NCI-H2029 (cell line): Measurements from ENCODE around the gene INS.

Source experiments
- DNase-seq: peaks from one replicate; lab custom pipeline; 2025; lab: John Stamatoyannopoulos, UW

INS gene

DNA sequence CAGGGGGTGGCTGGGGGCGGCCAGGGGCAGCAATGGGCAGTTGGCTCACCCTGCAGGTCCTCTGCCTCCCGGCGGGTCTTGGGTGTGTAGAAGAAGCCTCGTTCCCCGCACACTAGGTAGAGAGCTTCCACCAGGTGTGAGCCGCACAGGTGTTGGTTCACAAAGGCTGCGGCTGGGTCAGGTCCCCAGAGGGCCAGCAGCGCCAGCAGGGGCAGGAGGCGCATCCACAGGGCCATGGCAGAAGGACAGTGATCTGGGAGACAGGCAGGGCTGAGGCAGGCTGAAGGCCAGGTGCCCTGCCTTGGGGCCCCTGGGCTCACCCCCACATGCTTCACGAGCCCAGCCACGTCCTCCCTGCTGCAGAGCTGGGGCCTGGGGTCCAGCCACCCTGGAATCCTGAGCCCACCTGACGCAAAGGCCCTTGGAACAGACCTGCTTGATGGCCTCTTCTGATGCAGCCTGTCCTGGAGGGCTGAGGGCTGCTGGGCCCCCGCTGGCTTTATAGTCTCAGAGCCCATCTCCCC is at the start of gene INS:
Gene INS, minus strand, starts transcription at position 474 of the 524 bp plus-strand sequence. Its CDS starts 238 bp downstream, at position 236.
- DNase-seq = no peak

DNA sequence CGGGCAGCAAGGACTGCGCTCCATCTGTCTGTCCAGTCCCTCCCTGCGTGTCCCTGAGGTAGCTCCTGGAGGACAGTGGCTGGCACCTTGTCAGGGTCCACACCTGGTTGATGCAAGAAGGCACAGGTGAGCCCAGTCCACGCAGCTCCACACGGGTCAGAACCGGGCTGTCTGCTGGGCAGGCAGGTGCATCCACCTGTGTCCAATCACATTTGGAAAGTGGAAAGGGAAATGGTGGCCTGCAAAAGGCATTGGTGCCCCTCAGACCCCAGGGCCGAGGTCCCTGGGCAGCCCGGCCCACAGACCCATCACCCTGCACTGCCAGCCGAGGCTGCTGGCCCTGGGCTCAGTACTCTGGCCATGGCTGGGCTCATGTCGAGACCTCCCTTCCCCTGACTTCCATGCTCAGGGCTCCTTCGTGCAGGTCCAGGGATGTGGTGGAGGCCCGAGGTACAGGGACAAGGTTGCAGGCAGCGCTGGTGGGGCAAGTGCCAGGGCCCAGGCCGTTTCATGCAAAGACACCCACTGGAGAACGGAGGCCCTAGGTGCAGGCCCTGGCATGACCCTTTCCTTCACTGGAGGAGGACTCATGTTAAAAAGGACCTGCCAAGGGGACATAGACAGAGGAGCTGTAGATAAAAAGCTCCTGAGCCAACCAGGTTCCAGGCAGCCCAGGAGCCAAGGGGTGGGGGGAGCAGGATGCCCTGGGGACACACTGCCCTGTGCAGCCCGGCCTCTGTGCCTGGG is 49.5 kb upstream of the INS start:
- DNase-seq = no peak

DNA sequence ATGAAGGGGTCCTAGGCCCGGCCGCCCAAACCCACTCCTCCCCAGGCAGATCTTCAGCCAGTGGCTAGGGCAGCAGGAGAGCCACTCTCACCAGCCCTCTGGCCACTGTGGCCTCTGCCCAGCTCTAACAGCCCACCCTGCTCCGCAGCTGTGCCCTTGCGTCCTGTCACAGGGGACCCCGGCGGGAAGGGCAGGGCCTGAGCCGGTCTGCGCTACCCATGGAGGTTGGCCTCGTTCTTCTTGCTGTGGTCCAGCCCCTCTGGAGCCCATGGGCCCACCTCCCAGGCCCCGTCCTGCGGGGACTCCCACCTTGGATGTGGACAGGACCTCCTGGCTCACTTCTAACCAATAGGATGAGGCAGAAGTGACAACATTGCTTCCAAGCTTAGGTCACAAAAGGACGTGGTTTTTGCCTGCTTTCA is 48.9 kb upstream of the INS start:
- DNase-seq = no peak

DNA sequence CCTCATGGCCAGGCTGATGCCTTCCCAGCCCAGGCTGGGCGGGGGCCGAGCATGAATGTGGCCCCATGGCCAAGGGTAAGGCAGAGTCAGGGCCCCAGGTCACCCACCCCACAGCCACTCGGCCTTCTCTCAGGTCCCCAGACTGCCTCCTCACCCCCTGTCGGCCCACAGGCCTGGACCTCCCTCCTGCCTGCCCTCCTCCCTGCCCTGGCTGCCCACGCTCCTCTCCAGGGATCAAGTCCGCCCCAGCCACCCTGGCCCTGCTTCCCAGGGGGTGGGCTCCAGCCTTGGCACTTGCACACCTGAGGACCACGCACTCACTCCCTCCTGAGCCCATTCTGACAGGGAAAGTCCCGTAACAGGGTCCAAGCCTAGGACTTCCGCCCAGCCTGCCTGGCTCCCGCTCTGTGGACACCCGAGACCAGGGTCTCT is 48.4 kb upstream of the INS start:
- no peak for DNase-seq

DNA sequence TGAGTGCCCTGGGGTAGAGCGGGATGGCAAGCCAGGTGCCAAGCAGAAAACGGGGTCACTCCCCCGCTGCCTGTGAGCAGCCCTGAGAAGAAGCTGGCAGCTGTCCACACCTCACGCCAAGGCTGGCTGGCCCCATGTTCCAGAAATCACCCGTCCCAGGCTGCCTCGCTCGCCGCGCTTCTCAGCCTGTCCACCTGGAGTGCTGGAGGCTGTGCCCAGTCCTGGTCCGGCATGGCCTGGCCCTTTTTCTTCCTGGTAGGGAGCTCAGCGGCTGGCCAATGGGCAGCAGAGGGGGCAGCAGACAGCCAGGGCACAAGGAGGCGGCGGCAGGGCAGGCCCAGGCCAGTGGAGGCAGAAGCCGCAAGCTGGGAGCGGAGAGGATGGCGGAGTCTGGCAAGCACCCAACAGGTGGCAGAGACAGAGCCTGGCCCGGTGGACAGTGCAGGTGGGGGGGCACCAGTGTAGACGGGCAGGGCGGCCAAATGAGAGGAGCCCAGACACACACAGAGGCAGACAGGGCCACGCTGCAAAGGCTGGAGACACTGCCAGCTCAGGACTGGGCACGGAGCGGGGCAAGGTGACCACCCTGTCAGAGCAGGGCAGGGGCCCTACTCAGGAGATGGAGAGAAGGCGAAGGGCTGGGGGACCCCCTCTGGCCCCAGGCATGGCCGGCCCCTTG is 47.8 kb upstream of the INS start:
- DNase-seq = no peak

DNA sequence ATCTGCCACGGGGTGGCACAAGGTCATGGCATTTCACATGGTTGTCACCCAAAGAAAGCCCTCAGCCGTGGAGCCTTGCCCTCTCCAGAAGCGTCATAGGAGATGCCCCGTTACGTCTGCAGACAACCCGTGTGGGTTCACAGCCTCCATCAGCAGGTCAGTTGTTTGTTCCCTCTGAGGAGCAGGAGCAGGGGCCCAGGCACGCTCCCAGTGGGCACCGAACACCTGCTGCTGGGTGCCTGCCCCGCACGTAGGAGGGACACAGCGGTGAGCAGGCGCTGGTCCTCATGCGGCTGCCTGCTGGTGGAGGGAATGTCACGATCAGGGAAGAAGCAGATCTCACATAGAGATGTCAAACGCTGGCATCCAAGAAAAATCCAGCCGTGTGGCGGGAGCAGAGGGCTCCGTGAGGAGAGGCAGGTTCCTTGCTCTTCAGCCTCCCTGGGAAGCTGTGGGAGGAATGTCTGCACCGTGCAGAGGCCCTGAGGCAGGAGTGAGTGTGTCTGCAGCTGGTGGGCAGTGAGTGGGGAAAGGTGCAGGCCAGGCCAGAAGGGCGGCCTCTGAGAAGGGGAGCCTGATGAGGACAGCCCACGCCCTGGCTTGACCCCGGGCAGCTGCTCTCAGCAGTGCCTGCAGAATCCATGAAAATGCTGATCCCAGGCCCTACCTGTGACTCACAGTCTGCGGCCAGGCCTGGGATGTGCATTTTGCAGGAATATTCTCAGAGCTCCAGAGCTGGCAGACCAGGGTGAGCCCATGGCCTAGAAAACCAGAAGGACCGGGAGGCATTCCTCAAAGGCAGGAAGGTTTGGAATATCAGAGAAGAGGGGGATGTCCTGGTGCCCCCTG is 47.0 kb upstream of the INS start:
- DNase-seq = no peak

DNA sequence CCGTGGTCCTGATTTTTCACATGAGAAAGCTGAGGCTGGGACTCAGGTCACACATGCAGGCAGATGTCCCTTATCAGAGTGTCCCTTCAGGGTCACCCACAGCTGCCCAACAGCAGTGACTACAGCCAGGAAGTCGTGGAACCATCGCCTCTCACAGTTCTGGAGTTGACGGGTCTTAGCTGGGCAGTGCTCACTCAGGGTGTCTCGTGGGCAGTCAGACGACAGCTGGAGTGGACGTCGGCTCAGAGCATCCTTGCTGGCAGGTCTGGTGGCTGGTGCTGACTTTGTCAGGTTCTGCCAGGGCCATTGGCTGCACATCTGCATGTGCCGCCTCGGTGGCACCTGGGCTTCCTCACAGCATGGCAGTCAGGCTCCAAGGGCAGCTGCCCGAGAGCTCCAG is 46.2 kb upstream of the INS start:
- no peak for DNase-seq

DNA sequence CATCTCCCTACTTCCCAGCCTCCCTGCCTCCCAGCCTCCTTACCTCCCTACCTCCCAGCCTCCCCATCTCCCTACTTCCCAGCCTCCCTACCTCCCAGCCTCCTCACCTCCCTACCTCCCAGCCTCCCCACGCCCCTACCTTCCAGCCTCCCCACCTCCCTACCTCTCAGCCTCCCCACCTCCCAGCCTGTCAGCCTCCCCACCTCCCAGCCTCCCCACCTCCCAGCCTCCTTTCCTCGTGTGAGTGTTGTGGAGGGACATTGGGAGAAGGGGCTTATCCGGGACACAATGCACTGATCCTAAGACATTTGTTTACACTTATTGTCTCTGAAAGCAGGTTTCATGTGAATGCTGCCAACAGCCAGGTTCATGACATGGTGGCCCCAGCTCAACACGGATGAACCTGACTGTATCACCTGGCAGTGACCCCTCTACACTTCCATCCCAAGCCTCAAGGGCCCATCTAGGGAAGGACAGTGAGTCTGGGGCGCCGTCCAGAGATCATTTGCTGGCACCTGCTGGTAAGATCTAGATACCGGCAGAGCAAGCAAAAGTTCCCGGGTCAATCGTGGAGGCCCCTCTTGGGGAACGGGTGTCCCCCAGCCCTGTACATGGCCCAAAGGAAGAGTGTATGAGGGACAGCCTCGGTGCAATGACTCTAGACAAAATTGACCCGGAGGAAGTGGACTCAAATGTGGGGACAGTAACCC is 45.1 kb upstream of the INS start:
- DNase-seq = no peak

DNA sequence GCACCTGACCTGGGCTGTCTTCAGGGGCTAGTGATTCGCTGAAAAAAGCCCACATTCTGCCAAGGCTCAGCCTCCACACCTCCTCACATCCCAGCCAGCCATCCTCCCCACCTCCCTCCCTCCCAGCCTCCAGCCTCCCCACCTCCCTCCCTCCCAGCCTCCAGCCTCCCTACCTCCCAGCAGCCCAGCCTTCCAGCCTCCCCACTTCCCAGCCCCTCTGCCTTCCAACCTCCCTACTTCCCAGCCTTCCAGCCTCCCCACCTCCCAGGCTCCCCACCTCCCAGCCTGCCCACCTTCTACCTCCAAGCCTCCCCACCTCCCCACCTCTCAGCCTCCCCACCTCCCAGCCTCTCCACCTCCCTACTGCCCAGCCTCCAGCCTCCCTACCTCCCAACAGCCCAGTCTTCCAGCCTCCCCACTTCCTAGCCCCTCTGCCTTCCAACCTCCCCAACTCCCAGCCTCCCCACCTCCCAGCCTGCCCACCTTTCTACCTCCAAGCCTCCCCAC is 44.3 kb upstream of the INS start:
- DNase-seq = no peak

DNA sequence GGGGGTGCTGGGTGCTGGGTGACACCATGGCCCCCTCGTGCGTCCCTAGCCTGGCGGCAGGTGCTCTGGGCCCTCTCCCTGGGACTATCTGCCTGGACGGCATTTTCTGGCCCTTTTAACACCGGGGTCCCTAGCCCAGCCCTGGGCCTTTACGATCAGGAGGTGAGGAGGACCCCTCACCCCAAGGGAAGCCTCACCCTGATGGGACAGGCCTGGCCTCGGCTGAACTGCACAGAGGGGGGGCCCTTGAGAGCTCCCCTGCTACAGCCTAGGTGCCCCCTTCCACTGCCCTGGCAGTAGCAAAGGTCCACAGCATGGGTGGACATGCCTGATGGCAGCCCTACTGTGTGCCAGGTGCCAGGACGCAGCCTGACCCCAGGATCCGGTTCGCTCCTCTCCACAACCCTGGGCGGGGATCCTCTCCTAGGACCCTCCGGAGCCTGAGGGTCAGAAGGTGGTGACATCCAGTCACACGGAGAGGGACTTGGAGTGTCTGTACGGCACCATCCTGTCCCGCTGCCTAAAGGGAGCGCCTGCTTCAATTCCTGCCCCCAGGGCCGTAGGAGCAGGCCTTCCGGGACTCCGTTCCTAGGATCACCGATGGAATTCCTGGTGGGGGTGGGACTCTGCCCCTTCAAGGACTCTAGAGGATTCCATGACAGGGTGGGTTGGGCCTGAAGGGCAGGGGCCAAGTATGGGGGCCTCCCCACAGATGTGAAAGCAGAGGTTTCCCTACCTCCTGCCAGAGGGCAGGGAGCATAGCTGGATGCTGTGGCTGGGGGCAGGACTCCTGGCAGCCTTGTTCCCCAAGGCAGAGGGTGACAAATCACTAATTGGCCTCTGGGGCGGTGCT is 43.6 kb upstream of the INS start:
- DNase-seq = no peak

DNA sequence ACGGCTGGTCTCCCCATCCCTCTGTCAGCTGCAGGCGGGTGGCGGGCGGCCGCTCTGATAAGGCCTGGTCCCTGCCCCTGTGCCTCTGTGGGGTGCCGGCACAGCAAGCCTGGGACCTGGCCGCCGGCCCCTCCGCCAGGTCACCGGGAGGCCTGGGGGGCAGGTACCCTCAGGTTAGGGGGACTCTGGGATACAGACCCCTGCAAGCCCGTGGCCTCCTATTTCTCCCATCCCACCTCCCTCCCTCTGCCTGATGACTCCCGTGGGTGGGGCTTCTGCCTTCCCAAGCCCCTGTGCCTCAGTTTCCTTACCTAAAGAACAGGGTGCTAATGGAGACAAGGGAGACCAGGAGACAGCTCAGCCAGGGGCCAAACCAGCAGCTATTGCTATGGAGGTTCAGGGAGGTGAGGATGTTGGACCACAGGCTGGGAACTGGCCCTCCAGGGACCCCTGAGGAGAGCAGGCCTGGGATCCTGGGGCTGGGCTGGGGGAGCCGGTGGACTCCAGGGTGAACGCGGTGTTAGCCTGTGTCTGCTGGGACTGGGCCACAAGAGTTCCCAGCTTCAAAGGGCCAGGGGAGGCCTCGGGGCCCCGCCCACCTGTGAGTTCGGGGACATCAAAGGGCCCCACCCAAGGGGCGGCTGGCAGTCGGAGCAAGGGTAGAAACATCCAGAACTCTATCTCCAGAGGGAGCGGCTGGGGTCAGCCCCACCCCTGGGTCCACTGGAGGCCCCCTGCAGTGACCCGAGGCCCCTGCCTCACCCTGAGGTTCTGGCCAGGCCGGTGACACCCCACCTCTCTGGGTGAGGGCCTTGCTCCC is 42.6 kb upstream of the INS start:
- no peak for DNase-seq

DNA sequence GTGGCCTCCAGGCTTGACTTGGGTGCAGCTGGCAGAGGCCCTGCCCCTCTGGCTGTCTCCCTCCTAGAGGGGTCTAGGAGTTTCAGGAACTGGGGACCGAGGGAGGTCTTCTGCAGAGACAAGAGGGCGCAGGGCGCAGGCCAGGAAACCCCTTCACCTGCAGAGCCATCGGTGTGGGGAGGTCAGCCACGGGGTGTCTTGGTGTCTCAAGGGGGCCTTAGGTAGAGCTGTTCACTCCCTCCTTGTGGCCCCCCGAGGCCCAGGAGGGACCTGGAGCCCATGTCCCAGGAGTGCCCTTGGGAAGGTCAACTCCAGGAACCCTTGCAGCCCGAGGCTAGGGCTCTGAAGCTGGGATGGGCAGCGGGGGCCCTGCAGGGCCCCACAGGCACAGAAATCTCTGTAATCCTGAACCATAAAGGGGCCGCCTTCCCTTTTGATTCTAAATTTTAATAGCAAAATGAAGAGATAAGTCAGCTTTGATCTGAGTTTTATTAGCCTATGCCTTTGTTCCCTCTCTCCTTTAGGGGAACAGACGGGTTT is 42.0 kb upstream of the INS start:
- no peak for DNase-seq

DNA sequence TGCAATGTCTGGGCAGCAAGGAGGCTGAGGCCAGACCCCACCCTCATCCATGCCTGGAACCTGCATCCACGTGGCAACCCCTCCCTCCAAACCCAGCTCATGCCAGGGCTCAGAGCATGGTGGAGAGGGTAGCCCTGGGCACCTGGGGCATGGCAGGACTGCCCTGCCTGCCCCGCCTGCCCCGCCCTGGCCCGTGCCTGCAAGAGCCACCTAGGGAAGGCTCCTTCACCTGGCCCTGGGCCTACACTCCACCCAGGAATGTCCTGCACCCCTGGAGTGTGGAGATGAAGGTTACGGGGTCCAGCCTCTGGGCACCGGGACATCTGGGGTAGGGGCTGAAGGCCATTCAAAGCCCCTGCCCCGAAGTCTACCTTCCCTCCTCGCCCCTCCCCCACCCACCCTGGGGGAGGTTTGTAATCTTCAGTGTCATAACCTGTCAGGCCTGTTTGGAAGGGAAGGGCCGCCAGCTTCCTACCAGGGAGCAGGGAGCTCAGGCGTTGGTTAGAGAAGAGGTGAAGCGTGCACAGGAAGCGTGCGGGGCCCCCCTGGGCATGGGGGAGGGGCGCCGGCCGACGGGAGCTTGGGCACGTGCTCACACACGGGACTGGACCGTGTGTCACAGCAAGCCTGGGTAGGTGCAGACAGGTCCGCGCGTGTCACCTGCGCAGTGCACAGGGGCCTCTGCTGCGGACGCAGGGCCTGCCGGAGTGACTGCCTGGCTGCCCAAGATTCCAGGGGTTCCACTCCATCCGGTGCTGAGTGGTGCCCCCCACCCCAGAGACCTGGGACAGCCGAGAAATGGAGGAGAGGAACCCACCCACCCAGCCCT is 41.3 kb upstream of the INS start:
- DNase-seq = no peak

DNA sequence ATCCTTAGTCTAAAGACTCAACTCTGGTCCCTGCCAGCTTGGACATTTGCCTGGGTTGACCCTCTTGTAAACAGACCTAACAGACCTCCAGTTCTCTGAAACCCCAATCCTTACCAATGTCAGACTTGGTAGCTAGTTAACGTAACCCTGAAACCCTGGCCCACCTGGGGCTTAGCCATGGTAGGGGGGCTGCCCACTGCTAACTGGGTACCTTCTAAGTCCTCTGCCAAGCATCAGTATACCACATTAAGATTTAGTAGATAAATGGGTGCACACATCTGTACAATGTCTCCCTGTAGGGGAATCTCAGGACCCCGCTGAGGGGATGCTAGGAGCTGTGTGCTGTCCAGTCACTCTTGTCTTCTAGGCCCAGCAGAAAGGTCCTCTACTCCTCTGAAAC is 40.5 kb upstream of the INS start:
- DNase-seq = no peak

DNA sequence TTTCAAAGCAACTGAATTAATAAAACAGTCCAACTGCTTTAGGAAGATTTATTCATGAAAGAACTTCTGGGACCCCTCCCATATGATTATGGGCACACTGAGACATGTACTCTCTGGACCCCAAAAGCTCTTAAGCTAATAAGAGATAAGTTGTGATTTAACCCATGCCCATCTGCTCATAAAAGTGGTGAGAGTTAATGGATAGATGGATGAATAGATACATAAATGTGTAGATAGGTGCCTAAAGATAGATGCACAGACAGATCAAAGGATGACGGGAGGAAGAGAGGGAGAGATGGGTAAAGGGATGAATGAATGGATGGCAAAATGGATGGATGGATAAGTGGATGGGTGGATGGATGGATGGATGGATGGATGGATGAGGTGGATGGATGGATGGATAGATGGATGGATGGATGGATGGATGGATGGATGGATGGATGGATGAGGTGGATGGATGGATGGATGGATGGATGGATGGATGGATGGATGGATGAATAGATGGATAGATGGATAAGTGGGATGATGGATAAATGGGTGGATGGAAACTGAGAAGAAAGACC is 40.0 kb upstream of the INS start:
- DNase-seq = no peak

DNA sequence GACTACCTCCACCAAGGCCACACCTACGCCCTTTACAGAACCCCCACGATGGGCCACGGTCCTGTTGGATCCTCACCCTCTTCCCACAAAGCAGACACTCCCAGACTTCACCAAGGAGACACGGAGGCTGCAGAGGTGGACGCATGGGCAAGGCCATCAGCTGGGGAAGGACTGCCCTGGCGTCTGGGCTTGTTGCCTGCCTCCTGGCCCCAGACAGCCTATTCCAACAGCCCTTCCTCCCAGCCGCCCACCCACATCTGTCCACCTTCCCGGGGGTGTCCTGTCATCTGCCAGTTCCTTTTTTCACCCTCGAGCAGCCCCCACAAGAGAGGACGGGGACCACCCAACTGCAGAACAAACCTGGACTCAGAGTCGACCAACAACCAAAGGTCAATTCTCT is 39.5 kb upstream of the INS start:
- no peak for DNase-seq

DNA sequence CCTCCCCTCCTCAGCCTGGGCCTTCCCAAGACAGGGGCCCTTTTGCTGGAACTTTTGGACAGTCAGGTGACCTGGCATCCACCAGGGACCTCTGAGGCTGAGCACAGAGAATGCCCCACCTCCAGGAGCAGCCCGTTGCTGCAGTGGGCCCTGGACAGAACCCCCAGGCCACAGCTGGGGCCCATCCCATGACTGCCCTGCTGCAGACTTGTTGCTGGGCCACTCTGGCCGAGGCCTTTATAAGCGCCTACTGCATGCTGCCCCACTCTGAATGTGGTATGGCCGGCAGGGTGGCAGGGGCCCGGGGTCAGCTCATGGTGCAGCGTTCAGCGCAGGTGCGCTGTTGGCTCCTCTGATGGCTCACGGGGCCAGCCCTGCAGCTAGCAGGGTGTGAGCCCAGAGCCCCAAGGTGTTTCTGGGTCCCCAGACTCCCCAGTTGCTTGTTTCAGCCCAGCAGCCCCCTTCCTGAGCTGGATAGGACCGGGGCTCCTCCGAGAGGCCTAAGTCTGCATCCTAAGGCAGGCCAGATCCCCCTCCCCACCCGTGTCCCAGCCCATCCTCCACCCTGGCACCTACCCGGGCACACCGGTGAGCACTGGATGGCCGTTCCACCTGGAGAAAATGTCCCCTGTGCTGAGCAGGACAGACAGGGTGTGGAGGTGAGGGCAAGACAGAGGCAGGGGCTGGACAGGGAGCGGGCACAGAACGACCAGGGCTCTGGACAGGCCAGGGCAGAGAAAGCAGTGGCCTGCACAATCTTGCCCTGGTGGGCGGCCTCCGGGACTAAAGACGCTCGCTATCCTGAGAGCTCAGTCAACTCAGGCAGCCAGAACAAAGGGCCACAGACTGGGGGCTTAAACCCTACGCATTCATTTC is 38.7 kb upstream of the INS start:
- DNase-seq = no peak
